DOHH2 (cell line): ENCODE data around the gene GABARAPL1.

Experiments
- CTCF ChIP-seq: fragments of 200-600 bp; sonication (generic); IDR thresholded peaks from one replicate; pipeline ENCODE4 v1.5.1; 2014; ENCODE audit warnings: antibody characterized with exemption, mild to moderate bottlenecking, low read depth, low read length; ENCODE audit not compliant: poor library complexity, severe bottlenecking
- EZH2phosphoT487 ChIP-seq: fragments of 200-600 bp; sonication (generic); IDR thresholded peaks from 2 replicates; pipeline ENCODE4 v1.6.1; 2017; ENCODE audit warnings: borderline replicate concordance, mild to moderate bottlenecking, antibody characterized with exemption, low read length, moderate library complexity, mixed read lengths

- no peak for TF ChIP-seq CTCF
- no peak for TF ChIP-seq EZH2phosphoT487
These were observed 49.6 kb upstream of the GABARAPL1 start for GRCh38 chr12:10163084-10163483.
